Right renal pelvis (tissue), 4 donors: ENCODE measurements around the gene PDE4DIP. TPM values are rescaled to one million over a fixed set of nuclear protein-coding genes. Genes with fewer than 3 reads are reported as not detected.
"Not testable (repeated sequence)": the region's sequence is repeated elsewhere in the genome, so short reads cannot be mapped to it uniquely, and the experiment has no call there.

Experiments used
- DNase-seq, 4 donors: peaks; one replicate each; pipeline ENCODE4 v3.0.0-alpha.2; 2013; ENCODE audit warnings: low read depth in 4 of 4, low spot score in 3 of 4, missing footprints in 1 of 4
- polyA plus RNA-seq, 4 donors: library from polyadenylated mRNA; unstranded; fragments of 120-200 nt; gene quantifications; one replicate each; pipeline ENCODE4 v1.2.1, GENCODE V29; 2013; ENCODE audit not compliant: insufficient read length in 4 of 4

Gene PDE4DIP
- polyA plus RNA-seq, 4 donors, result 86.4 to 124 (median 109) TPM

DNA sequence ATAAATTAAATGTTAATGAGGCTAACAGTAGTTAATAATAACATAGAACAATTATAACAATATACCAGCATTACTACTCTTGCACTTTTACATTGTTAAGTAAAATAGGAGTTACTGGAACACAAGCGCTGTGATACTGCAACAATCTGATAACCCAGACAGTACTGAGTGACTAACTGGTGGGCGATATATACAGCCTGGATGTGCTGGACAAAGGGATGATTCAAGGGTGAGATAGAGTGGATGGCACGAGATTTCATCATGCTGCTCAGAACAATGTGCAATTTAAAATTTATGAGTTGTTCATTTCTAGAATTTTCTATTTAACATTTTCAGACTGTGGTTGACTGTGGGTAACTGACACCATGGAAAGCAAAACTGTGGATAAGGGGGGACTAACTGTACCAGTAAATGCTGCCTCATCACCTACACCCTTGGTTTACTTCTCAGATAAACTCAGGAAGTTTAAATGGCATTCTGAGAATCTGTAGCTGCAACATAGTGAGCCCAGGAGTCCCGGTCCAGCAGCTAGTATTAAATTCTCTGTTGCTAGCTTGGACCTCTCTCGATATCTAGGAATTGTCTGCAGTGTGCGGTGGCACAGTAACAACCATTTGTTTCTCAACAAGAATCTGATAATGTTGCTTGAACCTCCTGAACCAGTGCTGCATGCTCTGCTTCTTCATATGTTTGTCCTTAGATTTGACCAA is 24.9 kb downstream of the PDE4DIP start:
- not testable (repeated sequence) for DNase-seq

DNA sequence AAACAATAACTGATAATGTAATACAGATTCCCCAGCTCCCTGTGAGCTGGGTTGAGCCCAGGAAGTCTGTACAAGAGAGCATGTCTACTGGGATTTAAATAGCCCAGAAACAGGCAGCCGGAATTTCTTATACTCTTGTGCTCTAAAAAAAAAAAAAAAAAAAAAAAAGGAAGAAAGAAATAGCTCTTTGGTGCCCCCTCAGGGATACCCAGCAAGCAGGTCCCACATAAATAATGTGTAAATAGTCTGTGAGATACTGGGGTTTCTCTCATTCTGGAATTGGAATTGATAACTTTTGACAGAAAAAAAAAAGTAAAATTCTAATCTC is 25.4 kb downstream of the PDE4DIP start:
- not testable (repeated sequence) for DNase-seq

- not testable (repeated sequence) for DNase-seq
Observed at GRCh38 chr1:148874408-148875388, 30.5 kb downstream of the PDE4DIP start.

DNA sequence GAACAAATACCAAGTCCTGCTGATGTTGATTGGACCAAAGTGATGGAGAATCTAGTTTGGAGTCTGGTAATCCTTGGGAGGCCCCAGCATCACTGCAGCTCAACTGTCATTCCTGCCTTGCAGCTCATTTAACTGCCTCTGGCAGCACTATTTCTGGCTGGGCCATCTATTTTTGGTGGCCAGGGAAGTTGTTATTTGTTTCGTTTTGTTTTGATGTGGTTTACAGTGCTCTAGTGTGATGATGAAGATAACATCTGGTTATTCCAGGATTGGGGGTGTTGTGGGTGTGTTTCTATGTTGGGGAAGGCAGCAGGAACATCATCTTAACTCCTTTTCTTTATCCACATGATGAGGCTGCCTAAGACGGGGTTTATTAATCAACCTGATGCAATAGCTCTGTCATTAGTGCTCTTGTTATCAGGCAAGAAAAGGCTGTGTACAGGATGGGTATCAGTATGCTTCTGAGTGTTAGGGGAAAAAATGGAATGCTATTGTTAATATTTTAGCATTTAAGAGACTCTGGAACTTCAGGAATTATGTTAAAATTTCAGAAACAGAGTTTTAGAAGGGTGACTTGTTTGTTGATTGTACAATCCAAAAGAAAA is 35.7 kb downstream of the PDE4DIP start:
- DNase-seq, result not testable (repeated sequence)

- not testable (repeated sequence) for DNase-seq
Observed at GRCh38 chr1:148881261-148881660, 37.0 kb downstream of the PDE4DIP start.

DNA sequence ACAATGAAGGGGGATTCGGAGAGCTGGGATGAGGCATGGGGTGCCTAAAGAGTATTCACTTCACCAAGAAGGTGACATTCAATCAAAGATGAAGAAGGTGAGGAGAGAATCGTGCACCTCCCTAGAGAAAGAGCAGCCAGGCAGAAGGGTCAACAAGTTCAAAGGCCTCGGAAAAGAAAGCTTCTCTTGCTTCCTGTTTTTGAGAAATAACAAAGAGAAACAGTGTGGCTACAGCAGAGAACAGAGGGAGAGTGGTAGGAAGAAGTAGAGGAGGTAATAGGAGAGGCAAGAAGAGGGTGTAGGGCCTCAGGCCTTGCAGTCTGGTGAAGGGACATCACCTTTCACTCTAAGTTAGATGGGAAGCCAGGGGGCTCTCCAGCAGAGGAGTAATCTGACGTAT is 41.0 kb downstream of the PDE4DIP start:
- not testable (repeated sequence) for DNase-seq

DNA sequence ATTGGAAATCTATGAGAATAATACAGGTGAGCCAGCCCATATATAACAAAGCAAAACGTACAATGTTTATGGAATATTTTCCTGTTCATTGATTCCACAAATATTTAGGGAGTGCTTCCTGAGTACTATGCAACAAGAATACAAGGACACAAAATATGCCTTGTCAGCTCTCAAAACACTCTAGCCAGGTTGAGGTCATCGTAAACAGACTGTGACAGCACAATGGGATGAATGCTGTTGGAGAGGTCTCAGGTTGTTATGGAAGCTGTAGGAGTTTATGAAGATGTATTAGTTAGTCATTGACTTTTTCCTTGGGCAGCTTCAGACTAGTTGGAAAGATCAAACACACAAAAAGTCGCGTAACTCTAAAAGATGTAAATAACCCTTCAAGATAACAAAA is 42.1 kb downstream of the PDE4DIP start:
- DNase-seq, result not testable (repeated sequence)

GRCh38 chr1:148888597-148888996 is 44.4 kb downstream of the PDE4DIP start:
- not testable (repeated sequence) for DNase-seq

GRCh38 chr1:148889267-148890074 is 45.2 kb downstream of the PDE4DIP start:
- DNase-seq, result not testable (repeated sequence)

GRCh38 chr1:148890075-148890568 is 45.9 kb downstream of the PDE4DIP start:
- not testable (repeated sequence) for DNase-seq

- DNase-seq, result not testable (repeated sequence)
Observed at GRCh38 chr1:148894360-148895352, 50.4 kb downstream of the PDE4DIP start.

- not testable (repeated sequence) for DNase-seq
Observed at GRCh38 chr1:148900026-148900425, 55.8 kb downstream of the PDE4DIP start.

GRCh38 chr1:148900691-148901090 is 56.5 kb downstream of the PDE4DIP start:
- not testable (repeated sequence) for DNase-seq

DNA sequence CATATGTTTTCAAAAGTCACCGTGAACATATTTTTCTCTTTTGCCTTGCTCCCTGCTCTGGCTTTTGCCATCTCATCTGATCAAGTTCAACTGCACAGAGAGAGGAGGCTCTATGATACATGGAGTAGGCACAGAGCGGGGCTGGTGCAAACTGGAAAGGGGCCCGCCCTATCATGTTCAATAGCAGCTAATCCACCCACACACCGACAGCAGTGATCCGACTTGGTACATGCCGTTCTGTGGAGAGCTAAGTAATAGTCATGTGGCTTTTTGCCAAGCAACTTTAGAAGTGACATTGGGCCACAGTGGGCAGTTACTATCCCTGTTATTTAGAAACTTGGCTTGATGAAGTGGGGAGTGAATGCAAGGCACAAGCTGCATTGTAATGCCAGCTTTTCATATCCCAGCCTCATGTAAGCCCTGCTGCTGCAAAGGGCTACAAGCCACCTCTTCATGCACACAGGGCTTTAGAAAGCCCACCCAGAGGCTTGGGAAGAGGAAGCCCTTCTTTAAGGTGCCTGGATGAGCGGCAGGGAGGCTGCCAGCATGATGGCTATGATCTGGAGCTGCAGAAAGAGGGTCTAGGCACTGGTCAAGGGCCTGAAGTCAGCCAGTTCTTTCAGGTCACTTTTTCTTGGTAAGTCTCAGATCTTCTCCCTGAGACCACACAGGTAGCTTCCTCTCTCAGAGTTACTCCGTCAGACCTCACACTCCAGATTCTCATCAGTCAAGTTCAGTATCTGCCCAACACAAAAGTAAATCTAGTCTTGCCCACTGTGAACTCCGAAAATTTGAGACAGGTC is 57.1 kb downstream of the PDE4DIP start:
- DNase-seq, result not testable (repeated sequence)

DNA sequence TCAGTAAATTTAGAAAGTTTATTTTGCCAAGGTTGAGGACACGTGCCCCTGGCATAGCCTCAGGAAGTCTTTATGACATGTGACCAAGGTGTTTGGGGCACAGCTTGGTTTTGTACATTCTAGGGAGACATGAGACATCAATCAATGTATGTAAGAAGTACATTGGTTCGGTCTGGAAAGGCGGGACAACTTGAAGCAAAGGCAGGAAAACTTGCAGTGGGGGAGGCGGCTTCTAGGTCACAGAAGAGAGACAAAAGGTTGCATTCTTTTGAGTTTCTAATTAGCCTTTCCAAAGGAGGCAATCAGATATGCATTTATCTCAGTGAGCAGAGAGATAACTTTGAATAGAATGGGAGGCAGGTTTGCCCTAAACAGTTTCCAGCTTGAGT is 57.7 kb downstream of the PDE4DIP start:
- DNase-seq, result not testable (repeated sequence)

DNA sequence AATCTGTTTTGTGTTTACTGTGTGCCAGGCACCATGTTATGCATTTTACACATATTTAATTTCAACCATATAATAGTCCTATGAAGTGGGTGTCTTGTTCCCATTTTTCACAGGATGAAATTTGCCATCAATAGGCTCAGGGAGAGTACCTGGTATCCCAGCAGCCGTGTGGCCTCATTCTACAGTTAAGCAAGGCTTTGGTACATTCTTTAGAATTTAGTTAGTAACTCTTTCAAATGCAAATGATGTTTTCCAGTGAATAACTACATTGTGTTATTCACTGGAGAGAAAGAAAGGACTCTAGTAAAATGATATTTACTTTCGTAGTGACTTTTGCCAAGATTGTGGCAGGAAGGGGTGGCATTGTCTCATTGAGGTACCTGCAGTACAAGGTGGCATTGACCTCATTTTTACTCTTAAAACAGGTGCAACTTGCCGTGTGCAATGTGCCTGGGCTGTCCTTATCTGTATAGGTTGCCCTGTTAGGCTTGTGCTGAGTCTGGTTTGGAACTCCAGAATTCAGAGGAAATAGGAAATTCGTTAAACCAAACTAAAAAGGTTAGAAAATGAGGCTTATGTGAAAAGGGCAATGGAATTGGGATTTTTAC is 65.1 kb downstream of the PDE4DIP start:
- not testable (repeated sequence) for DNase-seq

DNA sequence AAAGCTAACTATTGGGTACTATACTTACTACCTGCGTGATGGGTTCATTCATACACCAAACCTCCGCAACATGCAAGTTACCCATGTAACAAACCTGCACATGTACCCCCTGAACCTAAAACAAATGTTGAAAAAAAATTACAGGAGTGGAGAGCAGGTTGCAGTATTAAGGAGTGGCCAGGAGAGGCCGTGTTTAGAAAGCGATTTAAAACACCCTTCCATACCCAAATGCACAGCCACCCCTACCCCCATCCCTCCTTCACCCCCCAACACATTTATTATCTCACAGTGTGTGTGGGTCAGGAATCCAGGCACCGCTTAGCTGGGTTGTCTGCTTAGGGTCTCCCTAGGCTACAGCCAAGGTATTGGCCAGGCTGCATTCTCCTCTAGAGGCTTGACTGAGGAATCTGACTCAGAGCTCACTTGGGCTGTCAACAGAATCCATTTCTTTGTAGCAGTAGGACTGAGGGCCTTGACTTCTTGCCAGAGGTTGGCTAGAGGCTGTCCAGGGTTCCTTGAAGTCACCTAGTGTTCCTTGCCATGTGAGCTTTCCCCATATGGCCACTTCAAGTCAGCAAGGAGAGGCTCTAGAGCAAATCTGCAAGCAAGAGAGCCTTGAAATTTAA is 67.2 kb downstream of the PDE4DIP start:
- DNase-seq, result not testable (repeated sequence)
